RPMI7951 (cell line): Measurements from ENCODE around the gene KCNQ1. TPM values are rescaled to one million over a fixed set of nuclear protein-coding genes. Genes with fewer than 3 reads are reported as not detected.

ENCODE experiments used
- DNase-seq: peaks from one replicate; pipeline ENCODE4 v3.0.0-alpha.2; 2012; ENCODE audit warnings: low read depth
- total RNA-seq: library from RNA; depleted of rRNA; stranded (reverse); fragments of >200 nt; shearing (Covaris generic); gene quantifications from 2 replicates; pipeline ENCODE4 v1.2.3, GENCODE V29; 2014

The KCNQ1 gene
- total RNA-seq, 1 experiment from 2014 or later: not detected

GRCh38 chr11:2577991-2578928 lies 133.5 kb downstream of the KCNQ1 start:
- no peak for DNase-seq

DNA sequence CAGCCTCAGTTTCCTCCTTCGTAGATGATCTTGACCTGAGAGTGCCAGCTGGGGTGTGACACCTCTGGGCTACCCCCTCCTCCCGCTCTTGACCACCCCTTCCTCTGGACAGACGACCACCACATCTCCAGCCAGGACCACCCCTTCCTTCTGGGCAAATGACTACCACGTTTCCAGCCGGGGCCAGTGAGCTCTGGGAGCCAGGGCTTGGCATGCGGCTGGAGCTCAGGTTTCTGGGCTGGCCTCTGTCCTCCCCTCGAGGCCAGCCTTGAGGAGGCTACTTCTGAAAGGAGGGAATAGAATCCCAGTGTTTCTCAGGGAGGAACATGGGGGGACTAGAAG lies 134.1 kb downstream of the KCNQ1 start:
- no peak for DNase-seq

- DNase-seq: no peak
These were observed 134.7 kb downstream of the KCNQ1 start for GRCh38 chr11:2579315-2580060.

DNA sequence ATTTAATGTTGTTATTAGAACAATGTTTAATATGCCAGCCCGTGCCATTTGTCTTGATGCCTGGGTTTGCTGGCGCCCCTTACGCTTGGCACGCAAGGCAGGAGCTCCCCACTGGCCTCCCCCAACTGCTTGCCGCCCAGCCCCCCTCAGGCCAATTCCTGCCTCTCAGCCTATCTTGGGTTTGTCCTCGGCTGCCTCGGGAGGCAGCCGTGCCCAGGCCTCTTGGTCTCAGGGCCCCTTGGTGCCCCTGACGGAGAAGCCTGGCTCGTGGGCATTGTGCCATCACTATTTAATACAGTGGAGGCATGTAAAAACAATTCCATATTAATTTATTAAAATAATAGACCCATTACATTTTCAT lies 135.2 kb downstream of the KCNQ1 start:
- DNase-seq: no peak

DNA sequence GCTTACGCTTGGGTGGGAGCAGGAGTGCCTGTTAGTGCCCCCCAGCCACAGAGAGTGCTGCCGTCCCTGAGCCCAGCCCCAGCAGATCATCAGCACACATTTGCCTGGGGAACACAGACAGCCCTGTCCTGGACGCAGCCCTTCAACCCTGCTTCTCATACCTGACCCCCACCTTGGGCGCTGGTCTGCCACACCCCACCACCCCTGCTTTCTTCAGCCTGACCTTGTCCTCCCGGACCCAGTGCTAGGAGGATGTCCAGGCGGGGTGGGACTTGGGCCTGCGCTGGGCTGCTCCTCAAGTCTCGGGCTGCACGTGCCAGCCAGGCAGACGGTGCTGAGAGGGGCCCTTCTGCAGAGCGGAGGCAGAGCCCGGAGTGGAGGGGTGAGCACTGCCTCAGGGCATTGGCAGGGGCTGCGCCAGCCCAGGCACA lies 135.8 kb downstream of the KCNQ1 start:
- no peak for DNase-seq

DNA sequence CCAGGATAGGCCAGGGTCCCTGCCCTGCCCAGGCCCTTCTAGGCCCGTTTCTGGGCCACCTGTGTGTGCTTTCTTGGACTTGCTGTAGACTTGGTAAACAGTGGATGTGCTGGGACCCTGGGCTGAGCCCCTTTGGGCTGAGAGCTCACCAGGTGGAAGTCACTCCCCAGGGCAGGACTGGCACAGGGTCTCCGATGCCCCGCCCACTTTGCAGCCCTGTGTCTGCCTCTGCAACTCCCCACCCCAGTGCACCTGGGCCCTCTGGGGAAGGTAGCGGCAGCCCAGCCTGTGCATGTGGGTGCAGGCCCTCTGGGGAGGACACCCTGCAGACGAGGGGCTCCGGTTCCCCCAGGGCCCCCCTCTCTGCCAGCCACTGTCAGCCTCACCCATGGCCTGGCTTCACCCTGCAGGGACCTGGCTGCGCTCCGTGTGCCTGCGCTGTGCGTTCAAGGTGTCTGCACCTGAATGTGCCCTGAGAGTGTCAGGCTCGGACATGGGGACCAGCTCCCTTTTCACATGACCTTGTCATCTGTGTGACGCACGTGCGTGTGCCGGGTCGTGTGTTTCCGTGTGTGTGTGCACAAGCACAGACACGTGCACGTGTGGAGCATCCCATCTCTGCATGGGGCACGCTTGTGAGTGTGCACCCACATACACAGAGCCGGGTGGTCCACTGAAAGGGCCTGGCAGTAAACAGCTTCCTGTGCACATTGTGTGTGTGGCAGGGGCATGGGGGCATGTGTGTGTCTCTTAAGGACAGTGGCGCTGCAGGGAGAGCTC lies 136.5 kb downstream of the KCNQ1 start:
- DNase-seq: no peak

- DNase-seq: no peak
These were observed 137.1 kb downstream of the KCNQ1 start for GRCh38 chr11:2581931-2582350.

- DNase-seq: no peak
These were observed 137.6 kb downstream of the KCNQ1 start for GRCh38 chr11:2582351-2582945.

- no peak for DNase-seq
These were observed 138.3 kb downstream of the KCNQ1 start for GRCh38 chr11:2582946-2583604.

DNA sequence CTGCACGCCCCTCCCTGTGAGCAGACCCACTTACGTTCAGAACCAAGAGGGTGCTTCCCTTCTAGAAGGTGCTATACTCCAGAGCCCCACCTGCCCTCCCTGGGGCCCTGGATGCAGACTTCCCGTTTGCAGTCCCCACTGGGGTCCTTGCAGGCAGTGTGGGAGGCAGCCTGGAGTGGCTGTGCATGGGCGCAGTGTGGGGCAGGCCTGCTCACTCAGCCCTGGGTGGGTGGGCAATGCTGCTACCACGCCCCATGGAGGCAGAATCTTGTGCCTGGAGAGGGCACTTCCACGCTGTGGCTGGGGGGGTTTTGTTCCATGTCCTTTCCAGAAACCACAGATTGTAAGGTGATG lies 138.8 kb downstream of the KCNQ1 start:
- no peak for DNase-seq

DNA sequence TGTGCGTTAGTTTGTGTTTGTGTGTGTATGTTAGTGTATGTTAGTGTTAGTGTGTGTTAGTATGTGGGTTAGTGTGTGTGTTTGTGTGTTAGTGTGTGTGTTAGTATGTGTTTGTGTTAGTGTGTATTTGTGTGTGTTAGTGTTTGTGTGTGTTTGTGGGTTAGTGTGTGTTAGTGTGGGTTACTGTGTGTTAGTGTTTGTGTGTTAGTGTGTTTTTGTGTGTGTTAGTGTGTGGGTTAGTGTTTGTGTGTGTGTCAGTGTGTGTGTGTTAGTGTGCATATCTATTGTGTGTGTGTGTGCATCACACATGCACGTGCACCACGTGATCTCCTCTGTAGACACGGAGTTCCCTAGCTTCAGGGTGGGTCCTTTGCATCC lies 139.6 kb downstream of the KCNQ1 start:
- DNase-seq: no peak

- no peak for DNase-seq
These were observed 140.2 kb downstream of the KCNQ1 start for GRCh38 chr11:2584812-2585565.

GRCh38 chr11:2585566-2586086 lies 140.8 kb downstream of the KCNQ1 start:
- DNase-seq: no peak

DNA sequence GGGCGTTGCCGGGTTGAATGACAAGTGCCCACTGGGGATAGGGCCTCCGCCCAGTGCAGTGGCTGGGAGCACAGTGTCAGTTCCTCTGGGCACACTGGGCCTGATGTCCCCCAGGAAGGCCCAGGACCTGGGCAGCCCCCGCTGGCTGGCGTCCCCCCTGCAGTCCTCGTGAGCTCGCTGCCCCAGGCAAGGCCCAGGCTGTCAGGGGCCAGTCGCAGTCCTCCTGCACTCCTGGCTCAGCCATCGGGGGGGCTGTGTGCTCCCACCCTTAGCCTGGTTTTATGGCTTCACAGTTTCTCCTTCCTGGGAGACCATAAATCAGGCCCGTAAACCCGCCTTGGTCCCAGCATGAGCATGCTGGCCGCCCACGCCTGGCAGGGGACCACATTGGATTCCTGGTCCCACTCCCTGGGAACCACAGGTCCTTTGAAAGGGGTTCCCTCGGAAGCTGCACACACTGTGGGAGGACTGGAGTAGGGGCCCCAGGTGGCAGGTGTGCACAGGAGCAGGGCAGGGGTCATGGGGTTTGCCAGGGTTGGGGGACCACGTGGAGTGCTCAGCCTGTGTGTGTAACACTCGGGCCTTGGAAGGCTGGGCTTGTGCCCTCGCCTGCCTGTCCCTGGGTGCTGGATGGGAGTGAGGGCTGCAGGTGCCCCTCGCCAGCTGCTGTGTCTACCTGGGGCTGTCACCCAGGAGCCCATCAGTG lies 141.4 kb downstream of the KCNQ1 start:
- DNase-seq: no peak

DNA sequence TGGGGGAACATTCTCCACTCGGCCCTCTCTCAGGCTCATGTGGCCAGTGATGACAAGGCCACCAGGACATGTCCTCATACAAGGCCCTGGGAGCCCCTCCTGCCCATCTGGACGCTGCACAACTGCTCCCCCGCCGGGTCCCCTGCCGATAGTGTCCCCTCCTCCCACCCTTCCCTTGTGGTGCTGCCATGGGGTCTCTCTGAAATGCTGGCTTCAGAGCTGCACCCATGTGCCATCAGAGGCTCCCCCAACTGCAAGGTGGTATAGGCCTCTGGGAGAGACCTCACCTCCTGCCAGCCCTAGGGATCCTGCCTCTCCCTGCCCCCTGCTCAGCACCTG lies 142.0 kb downstream of the KCNQ1 start:
- DNase-seq: no peak

DNA sequence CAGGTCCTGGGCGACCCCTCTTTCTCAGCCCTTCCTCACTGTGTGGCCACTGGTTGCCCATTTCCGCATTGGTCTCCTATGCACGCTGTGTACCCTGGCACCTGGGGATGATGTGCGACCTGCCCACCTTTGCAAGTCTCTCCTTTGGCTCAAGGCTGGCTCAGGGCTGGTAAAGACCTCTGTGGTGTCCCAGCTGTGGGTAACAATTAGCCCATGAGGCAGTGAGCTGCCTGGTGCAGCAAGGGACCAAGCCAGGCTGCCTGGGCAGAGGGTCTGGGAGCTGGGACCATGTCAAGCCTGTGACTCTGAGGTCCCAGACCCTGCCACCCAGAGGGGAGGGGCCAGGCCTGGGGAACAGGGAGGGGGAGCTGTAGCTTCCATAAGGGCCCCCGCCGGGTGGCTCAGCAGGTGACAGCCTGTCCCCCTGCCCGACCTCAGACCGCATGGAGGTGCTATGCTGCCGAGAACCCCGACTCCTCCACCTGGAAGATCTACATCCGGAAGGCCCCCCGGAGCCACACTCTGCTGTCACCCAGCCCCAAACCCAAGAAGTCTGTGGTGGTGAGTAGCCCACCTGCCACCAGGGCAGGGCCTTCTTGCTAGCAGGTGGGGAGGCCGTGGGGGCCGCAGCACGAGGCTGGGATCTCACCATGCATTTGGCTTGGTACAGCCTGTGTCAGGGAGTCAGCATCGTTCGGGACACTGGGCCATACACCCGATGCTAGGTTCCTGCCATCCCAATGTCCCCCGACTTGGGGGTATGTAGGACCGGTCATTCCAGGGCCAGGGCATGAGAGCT lies 142.5 kb downstream of the KCNQ1 start:
- no peak for DNase-seq

- DNase-seq: no peak
These were observed 143.4 kb downstream of the KCNQ1 start for GRCh38 chr11:2587976-2588748.

GRCh38 chr11:2588809-2589537 lies 144.2 kb downstream of the KCNQ1 start:
- DNase-seq: no peak
